HG02610 (cell line): ENCODE results near the gene MDN1.
"Not testable (repeated sequence)": the region's sequence is repeated elsewhere in the genome, so short reads cannot be mapped to it uniquely, and the experiment has no call there.

Source experiments
- ATAC-seq: cut with Tn5 transposase; IDR thresholded peaks from one replicate; pipeline ENCODE4 v1.9.1; 2021; ENCODE audit warnings: mild to moderate bottlenecking, moderate library complexity; ENCODE audit not compliant: unreplicated experiment

MDN1 gene

GRCh38 chr6:89775150-89775549 lies 44.4 kb downstream of the MDN1 start:
- no peak for ATAC-seq

GRCh38 chr6:89769572-89769971 lies 50.0 kb downstream of the MDN1 start:
- ATAC-seq: no peak

- ATAC-seq: no peak
These were observed 51.3 kb downstream of the MDN1 start for GRCh38 chr6:89768324-89768723.

- no peak for ATAC-seq
These were observed 56.0 kb downstream of the MDN1 start for GRCh38 chr6:89763550-89763949.

- no peak for ATAC-seq
These were observed 60.8 kb downstream of the MDN1 start for GRCh38 chr6:89758830-89759229.

- ATAC-seq: no peak
These were observed 69.3 kb downstream of the MDN1 start for GRCh38 chr6:89750338-89750737.

GRCh38 chr6:89749918-89750317 lies 69.7 kb downstream of the MDN1 start:
- ATAC-seq: no peak

GRCh38 chr6:89745716-89746115 lies 73.9 kb downstream of the MDN1 start:
- no peak for ATAC-seq

- ATAC-seq: no peak
These were observed 74.5 kb downstream of the MDN1 start for GRCh38 chr6:89745096-89745495.

GRCh38 chr6:89736893-89737292 lies 82.7 kb downstream of the MDN1 start:
- ATAC-seq: no peak

- no peak for ATAC-seq
These were observed 85.1 kb downstream of the MDN1 start for GRCh38 chr6:89734526-89734925.

GRCh38 chr6:89731924-89732567 lies 87.5 kb downstream of the MDN1 start:
- no peak for ATAC-seq

GRCh38 chr6:89731262-89731661 lies 88.3 kb downstream of the MDN1 start:
- ATAC-seq: not testable (repeated sequence)

- ATAC-seq: no peak
These were observed 89.8 kb downstream of the MDN1 start for GRCh38 chr6:89729818-89730217.

- ATAC-seq: no peak
These were observed 92.1 kb downstream of the MDN1 start for GRCh38 chr6:89727501-89727900.

GRCh38 chr6:89724981-89725380 lies 94.6 kb downstream of the MDN1 start:
- ATAC-seq: no peak

- no peak for ATAC-seq
These were observed 96.5 kb downstream of the MDN1 start for GRCh38 chr6:89723046-89723445.

GRCh38 chr6:89716532-89716931 lies 103.1 kb downstream of the MDN1 start:
- ATAC-seq: no peak

GRCh38 chr6:89711801-89712200 lies 107.8 kb downstream of the MDN1 start:
- no peak for ATAC-seq

GRCh38 chr6:89708316-89708715 lies 111.3 kb downstream of the MDN1 start:
- no peak for ATAC-seq

- ATAC-seq: no peak
These were observed 111.8 kb downstream of the MDN1 start for GRCh38 chr6:89707766-89708165.

GRCh38 chr6:89706121-89706520 lies 113.5 kb downstream of the MDN1 start:
- no peak for ATAC-seq

GRCh38 chr6:89703292-89703691 lies 116.3 kb downstream of the MDN1 start:
- no peak for ATAC-seq
